Stimulated activated CD4-positive, alpha-beta T cell treated with anti-CD3 and anti-CD28 coated beads, Interleukin-4, amount 100 ng/mL, for 1 hour (primary cell): ENCODE results near the gene TRPC4AP.

Experiments used
- DNase-seq: peaks from one replicate; pipeline ENCODE4 v3.0.0-alpha.2; 2020

Gene TRPC4AP

GRCh38 chr20:34999782-35000181 is 92.8 kb downstream of the TRPC4AP start:
- DNase-seq = no peak

- no peak for DNase-seq
These were observed 93.6 kb downstream of the TRPC4AP start for GRCh38 chr20:34999021-34999451.

- no peak for DNase-seq
These were observed 94.2 kb downstream of the TRPC4AP start for GRCh38 chr20:34998331-34998950.

- DNase-seq = no peak
These were observed 94.8 kb downstream of the TRPC4AP start for GRCh38 chr20:34997774-34998173.

GRCh38 chr20:34997131-34997561 is 95.5 kb downstream of the TRPC4AP start:
- no peak for DNase-seq

GRCh38 chr20:34996243-34997028 is 96.2 kb downstream of the TRPC4AP start:
- no peak for DNase-seq

- no peak for DNase-seq
These were observed 96.9 kb downstream of the TRPC4AP start for GRCh38 chr20:34995696-34996095.

- DNase-seq = no peak
These were observed 97.4 kb downstream of the TRPC4AP start for GRCh38 chr20:34995192-34995591.

GRCh38 chr20:34994509-34995131 is 98.0 kb downstream of the TRPC4AP start:
- DNase-seq = no peak

- no peak for DNase-seq
These were observed 98.6 kb downstream of the TRPC4AP start for GRCh38 chr20:34993941-34994508.

GRCh38 chr20:34992751-34993417 is 99.7 kb downstream of the TRPC4AP start:
- DNase-seq = no peak

- no peak for DNase-seq
These were observed 101.9 kb downstream of the TRPC4AP start for GRCh38 chr20:34990661-34991214.

GRCh38 chr20:34990231-34990630 is 102.4 kb downstream of the TRPC4AP start:
- DNase-seq = no peak

- DNase-seq = no peak
These were observed 102.9 kb downstream of the TRPC4AP start for GRCh38 chr20:34989670-34990069.

GRCh38 chr20:34989118-34989517 is 103.5 kb downstream of the TRPC4AP start:
- no peak for DNase-seq

GRCh38 chr20:34988191-34988540 is 104.4 kb downstream of the TRPC4AP start:
- no peak for DNase-seq

GRCh38 chr20:34987288-34988190 is 105.1 kb downstream of the TRPC4AP start:
- DNase-seq = no peak

- no peak for DNase-seq
These were observed 106.0 kb downstream of the TRPC4AP start for GRCh38 chr20:34986311-34987287.

GRCh38 chr20:34985461-34986310 is 106.9 kb downstream of the TRPC4AP start:
- no peak for DNase-seq
